Posterior vena cava (tissue), 2 donors: Measurements from ENCODE around the gene FKBP7. TPM values are rescaled to one million over a fixed set of nuclear protein-coding genes. Genes with fewer than 3 reads are reported as not detected.
"Not testable (repeated sequence)": the region's sequence is repeated elsewhere in the genome, so short reads cannot be mapped to it uniquely, and the experiment has no call there.

Experiments
- DNase-seq: peaks from one replicate; pipeline ENCODE4 v3.0.0-alpha.2; 2020; ENCODE audit warnings: low spot score
- intact Hi-C, 2 donors: fragments of 100-400 bp; cut with DNase I; formaldehyde crosslinking; loops; one replicate each; pipeline versions ENCODE4 v1.14.1 to v1.14.2; 2022 to 2023
- total RNA-seq, 2 donors: library from RNA; stranded (reverse); fragmentation: NEBNext Ultra II Directional; extraction: Animal tissue kit (Norgen Biotek cat#: 25700); gene quantifications; one replicate each; pipeline ENCODE4 v1.2.1, GENCODE V29; 2021
- donor health status: DM: yes; HTN: yes; CAD: no.
- donor health status: DM: yes; HTN: yes; CAD: no.

The FKBP7 gene
- total RNA-seq, 2 donors from 2014 or later, result 15.0 to 30.4 TPM

- intact Hi-C loops, result no loop called here
- DNase-seq, result no peak
These were observed 19.7 kb upstream of the FKBP7 start for GRCh38 chr2:178498137-178498536.

GRCh38 chr2:178496049-178496448 lies 17.6 kb upstream of the FKBP7 start:
- intact Hi-C loops, result no loop called here
- no peak for DNase-seq

- DNase-seq, result no peak
- intact Hi-C loops, result no loop called here
These were observed 13.2 kb upstream of the FKBP7 start for GRCh38 chr2:178491612-178492011.

GRCh38 chr2:178485356-178485755 lies 7.0 kb upstream of the FKBP7 start:
- DNase-seq, result no peak
- intact Hi-C loops, result no loop called here

DNA sequence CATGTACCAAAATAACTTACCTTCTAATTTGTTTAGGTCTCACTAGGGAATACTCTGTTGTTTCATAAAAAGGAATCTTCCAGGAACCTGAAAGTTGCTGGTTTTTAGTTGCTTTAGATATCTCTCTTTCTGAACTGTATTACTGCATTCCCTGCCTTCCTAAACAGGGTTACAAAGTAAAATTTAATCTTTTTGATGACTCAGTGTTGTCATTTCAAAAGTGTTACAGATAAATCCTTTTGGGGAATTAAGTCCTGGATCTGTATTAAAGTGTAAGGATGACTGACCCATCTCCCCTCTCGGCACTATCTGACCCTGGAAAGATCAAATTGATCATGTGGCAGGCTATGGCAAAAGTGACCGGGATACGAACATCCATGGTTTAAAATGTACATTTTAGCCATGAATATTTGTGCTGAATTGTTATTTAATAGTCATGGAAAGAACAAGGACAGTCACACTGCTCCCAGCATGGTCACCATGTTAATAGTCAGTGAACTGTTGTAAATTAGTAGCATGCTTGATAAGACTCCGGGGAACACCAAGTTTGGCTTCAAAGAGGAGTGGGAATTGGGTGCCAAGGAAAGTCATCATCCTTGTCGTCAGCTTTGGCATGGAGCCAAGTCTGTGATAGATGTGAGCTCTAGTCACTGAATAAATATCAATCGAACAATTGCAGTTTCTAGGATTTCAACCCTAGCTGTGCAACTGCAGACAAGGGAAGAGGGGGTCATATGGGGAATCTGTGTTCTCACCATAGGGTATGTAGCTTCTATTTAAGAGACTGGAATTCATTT lies 6.0 kb upstream of the FKBP7 start:
- intact Hi-C loops, result no loop called here
- no peak for DNase-seq

DNA sequence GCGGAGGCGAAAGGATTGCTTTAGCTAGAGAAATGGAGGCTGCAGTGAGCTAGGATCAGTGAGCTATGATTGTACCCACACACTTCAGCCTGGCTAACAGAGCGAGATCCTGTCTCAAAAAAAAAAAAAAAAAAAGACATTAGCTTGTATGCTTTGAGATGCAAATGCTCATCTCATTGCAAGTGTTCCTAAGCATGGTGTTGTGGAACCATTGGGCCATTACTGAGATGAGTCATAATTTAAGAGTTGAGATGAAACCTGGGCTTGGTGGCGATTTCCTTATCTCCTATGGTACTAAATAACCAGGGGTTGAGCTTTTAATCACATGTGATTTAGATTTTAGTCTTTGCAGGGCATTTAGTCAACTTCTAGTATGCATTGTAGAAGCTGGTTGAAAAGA lies 4.0 kb upstream of the FKBP7 start:
- no peak for DNase-seq
- intact Hi-C loops, result no loop called here

DNA sequence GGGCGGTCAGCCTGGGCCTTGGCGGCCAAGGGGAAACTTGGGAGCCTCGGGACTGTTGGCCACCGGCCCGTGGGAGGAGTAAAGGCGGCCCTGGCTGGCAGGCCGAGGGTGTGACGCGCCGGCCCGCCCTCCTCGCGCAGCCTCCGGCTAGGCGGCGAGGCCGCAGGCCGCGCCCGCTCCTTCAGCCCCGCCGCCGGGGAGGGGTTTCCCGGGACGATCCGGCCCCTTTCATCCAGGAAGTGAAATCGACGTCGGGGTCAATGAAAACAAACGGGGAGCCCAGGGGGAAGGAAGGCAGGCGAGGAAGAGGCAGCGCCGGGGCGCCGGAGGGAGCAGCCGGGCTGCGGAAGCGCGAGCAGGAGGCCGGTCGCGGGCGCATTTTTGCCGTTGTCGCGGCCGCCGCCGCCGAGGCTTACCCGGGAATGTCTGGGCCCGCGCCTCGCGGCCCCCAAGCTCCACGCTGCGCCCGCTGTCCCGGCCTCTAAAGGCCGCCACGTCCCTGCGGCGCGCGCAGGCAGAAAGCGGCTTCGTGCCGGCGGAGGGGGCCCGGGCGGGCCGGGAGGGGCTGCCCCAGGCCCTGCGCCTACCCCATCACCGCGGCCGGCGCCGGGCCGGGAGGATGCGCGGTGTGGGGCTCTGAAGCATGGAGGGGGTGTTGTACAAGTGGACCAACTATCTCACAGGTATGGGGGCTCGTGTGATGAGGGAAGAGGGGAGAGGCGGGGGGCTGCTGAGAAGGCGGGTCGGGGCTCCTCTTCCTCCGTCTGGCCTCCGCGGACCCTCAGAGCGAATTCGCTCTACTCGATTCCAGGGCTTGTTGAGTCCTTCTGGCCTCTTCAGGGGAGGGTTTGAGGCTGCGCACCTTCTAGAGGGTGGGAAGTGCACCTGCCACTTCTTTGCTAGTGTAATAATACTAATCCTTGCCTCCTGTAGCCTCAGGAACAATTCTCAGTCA lies 2.1 kb upstream of the FKBP7 start, which contains the start of gene PLEKHA3:
Gene PLEKHA3 (plus strand): TSS at position 231 of the 955 bp plus-strand sequence. CDS start 413 bp downstream, at position 644.
- intact Hi-C loops, result no loop called here
- DNase-seq, result peak; percentile 99

- intact Hi-C loops, result loop anchor here in 1 of 2 donors (2.0 kb wide), 1 partner anchor 25 kb away; no protein-coding TSS in a partner anchor
- no peak for DNase-seq
These were observed 1.4 kb upstream of the FKBP7 start for GRCh38 chr2:178479758-178480226.

DNA sequence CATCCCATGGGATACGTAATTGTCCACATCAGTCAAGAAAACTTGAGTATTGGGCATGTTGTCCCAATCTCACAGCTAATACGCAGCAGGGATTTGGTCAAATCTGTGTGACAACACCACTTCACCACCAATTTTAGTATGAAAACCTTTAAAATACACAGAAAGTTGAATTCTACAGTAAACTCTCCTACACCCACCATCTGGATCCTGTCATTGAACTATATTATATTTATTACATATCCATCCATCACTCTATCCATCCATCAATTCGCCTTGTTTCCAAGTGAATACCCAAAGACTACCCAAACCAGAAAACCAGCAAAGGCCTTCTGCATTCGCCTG lies 846 bp upstream of the FKBP7 start:
- no peak for DNase-seq
- intact Hi-C loops, result loop anchor here in 1 of 2 donors (2.0 kb wide), 1 partner anchor 24 kb away; no protein-coding TSS in a partner anchor

- DNase-seq, result no peak
- intact Hi-C loops, result loop anchor here in 1 of 2 donors (2.0 kb wide), 1 partner anchor 23 kb away; no protein-coding TSS in a partner anchor
These were observed 316 bp downstream of the FKBP7 start for GRCh38 chr2:178478130-178478438.

DNA sequence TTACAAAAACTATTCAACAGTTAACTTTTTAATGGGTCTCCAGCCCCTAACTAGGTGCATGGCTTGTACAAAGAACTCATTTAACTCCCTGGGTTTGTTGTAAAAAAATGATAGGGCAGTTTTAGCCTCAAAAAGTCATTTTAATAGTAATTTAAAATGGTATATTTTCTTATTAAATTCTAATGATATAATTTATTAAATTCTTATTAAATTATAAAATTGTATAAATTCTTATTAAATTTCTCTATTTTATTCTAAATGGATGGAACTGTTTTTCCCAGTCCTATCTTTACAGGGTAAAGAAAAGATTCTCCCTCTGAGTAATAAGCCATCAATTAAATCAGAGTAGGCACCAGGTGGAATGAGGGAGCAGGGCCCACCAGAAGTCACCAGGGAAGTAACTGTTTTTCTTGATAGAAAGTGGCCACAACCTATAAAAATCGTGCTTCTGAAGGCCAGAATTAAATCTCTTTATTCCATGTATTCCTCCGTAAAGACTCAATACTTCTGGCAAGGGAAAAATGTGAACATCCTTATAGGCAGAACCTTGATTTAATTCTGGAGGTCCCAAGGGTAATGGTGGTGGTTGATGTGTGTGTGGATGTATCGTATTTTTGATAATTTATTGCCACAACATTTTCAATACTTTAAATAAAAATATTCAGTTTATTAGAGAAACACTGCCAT lies 814 bp downstream of the FKBP7 start:
- intact Hi-C loops, result loop anchor here in 1 of 2 donors (2.0 kb wide), 1 partner anchor 23 kb away; no protein-coding TSS in a partner anchor

DNA sequence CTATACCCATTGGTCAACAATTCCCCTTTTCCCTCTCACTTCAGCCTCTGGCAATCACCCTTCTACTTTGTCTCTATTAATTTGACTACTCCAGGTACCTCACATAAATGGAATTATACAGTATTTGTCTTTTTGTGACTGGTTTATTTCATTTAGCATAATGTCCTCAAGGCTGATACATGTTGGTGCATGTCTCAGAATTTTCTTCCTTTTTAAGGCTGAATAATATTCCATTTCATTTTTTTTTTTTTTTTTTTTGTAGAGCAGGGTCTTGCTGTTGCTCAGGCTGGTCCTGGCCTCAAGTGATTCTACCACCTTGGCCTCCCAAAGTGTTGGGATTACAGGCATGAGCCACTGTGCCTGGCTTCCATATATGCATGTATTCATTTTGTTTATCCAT lies 1.9 kb downstream of the FKBP7 start:
- DNase-seq, result no peak
- intact Hi-C loops, result no loop called here

More for the DNA sequence above, 814 bp downstream of the FKBP7 start:
- no peak for DNase-seq

- no peak for DNase-seq
- intact Hi-C loops, result no loop called here
These were observed 3.8 kb downstream of the FKBP7 start for GRCh38 chr2:178474560-178474959.

GRCh38 chr2:178473931-178474330 lies 4.5 kb downstream of the FKBP7 start:
- DNase-seq, result no peak
- intact Hi-C loops, result no loop called here

DNA sequence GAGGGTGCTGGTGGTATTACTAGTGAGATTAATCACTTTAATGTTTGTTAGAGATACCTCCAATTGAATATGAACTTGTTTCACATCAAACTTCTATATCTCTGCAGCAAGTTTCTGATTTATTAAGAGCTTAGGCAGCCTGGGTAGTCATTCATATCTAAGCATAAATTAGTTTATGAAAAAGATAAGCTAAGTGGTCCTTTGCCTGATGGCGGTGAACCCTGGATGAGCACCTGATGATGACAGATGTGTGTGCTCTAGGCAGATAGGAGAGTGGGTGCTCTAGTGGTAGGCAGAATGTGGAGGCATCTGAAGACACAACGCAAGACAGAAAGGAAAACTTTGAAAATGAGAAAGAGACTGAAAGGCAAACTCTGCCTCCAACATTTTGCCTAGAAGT lies 5.0 kb downstream of the FKBP7 start:
- intact Hi-C loops, result no loop called here
- no peak for DNase-seq

DNA sequence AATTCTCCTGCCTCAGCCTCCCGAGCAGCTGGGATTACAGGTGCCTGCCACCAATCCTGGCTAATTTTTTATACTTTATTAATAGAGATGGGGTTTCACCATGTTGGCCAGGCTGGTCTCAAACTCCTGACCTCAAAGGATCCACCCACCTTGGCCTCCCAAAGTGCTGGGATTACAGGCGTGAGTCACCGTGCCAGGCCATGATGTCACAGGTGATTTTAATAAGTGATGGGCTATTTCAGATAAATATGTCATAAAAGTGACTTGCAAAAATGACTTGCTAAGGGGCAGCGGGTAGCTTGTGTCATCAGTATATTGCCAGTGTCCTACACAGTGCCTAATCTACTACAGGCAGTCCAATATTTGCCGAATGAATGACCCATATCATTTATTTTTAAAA lies 7.1 kb downstream of the FKBP7 start:
- intact Hi-C loops, DNase-seq: not testable (repeated sequence)

DNA sequence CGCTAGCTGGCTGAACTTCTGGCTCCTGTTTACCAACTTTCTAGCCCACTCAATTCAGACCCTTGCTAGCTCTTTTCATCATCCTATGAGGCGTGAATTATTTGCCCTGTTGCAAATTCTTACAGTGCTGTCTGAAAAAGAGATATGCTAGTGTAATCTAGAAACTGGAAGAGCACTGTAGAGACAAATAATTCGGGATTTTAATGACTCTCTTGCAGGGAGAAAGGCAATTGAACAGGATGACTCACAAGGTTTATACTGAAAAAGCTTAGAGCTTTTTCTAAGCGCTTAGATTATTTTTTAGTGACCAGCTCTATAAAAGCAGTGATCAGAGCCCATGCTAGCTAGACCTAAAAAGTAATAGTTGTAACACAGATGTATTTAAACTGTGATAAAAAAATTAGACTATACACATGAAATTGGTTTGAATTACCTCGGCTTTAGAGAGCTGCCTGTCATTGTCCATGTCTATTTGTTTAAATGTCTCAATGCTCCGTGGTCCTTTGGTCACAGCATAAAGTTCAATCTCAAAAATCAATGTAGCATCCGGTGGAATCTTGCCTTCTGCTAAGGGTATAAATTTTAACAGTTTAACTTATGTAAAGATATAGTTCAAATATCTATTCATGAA lies 9.1 kb downstream of the FKBP7 start:
- intact Hi-C loops, result no loop called here
- DNase-seq, result no peak

- DNase-seq, result no peak
- intact Hi-C loops, result no loop called here
These were observed 21.0 kb downstream of the FKBP7 start for GRCh38 chr2:178457390-178457886.

- intact Hi-C loops, result loop anchor here in 1 of 2 donors (2.0 kb wide), 1 partner anchor 23 kb away; the partner anchor contains the start of gene FKBP7
- no peak for DNase-seq
These were observed 22.5 kb downstream of the FKBP7 start for GRCh38 chr2:178455947-178456346.
